GM12864 (cell line): Measurements from ENCODE around the gene RNPEP.
A peak's percentile ranks its signal among the peaks of the same experiment; 100 is the strongest.

Experiments
- DNase-seq: peaks from one replicate; pipeline ENCODE4 v3.0.0-alpha.2; 2011; ENCODE audit warnings: low read depth
- H3K4me3 ChIP-seq: 2 replicates; pipeline ENCODE4 v1.5.1; 2011; ENCODE audit warnings: mild to moderate bottlenecking, low read depth, low read length, control low read depth
- TF ChIP-seq, protein P1 (sequence below): IDR thresholded peaks from 2 replicates; pipeline ENCODE4 v1.5.1; 2011; ENCODE audit warnings: low read depth, mild to moderate bottlenecking, moderate library complexity, low read length, control low read depth, inconsistent platforms; ENCODE audit errors: missing control alignments

RNPEP gene

DNA sequence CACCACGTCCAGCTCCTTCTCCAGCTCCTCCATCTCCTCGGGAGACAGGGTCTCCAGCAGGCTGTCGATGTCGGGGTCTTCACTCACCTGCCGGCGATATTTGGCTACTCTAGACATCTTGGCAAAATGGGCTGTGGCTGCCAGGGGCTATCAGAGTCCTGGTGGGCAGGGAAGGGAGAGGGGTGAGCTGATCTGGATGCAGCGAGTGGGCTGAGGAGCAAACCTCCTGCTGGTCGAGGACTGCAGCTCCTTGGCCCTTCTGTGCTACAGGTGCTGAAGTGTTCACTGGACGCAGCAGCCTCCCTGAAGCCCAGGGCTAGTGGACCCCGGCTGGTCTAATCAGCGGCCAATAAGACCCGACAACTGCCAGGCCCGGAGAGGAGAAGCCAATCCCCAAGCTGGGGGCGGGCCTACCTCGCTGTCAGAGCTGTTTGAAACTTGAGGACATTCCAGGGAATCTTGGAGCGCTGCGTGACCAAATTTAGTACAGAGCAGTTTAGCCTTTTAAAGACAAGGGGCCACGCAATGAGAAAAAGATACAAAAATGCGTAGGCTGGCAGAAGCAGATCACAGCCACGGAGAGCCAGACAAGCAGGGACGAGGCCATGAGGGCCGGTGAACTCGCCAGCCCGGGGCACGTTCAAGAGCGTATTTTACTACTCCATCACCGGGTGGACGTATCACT lies 36.1 kb upstream of the RNPEP start, which contains the start of gene LMOD1:
TSS of gene LMOD1 (minus strand) at position 325 of the 685 bp plus-strand sequence. CDS start at position 117, 208 bp downstream.
- H3K4me3 ChIP-seq = no peak within 1 kb of the TSS
- TF ChIP-seq, protein P1, sequence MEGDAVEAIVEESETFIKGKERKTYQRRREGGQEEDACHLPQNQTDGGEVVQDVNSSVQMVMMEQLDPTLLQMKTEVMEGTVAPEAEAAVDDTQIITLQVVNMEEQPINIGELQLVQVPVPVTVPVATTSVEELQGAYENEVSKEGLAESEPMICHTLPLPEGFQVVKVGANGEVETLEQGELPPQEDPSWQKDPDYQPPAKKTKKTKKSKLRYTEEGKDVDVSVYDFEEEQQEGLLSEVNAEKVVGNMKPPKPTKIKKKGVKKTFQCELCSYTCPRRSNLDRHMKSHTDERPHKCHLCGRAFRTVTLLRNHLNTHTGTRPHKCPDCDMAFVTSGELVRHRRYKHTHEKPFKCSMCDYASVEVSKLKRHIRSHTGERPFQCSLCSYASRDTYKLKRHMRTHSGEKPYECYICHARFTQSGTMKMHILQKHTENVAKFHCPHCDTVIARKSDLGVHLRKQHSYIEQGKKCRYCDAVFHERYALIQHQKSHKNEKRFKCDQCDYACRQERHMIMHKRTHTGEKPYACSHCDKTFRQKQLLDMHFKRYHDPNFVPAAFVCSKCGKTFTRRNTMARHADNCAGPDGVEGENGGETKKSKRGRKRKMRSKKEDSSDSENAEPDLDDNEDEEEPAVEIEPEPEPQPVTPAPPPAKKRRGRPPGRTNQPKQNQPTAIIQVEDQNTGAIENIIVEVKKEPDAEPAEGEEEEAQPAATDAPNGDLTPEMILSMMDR = no peak
- no peak for DNase-seq

DNA sequence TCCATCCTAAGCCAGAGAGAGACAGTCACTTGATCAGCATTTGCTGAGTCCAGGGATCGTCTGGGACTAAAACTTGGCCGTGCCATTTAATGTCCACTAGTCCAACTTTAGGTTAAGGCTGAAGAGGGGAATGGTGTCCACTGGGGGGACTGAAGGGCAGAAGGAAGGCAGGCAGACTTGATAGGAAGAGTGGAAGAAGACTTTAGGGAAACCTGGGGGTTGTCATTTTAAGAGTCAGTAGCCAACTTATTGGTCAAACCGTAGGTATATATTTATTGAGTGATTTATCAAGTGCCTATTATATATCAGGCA lies 34.8 kb upstream of the RNPEP start:
- H3K4me3 ChIP-seq = no peak overlapping the region
- TF ChIP-seq, protein P1 = no peak
- DNase-seq = no peak

DNA sequence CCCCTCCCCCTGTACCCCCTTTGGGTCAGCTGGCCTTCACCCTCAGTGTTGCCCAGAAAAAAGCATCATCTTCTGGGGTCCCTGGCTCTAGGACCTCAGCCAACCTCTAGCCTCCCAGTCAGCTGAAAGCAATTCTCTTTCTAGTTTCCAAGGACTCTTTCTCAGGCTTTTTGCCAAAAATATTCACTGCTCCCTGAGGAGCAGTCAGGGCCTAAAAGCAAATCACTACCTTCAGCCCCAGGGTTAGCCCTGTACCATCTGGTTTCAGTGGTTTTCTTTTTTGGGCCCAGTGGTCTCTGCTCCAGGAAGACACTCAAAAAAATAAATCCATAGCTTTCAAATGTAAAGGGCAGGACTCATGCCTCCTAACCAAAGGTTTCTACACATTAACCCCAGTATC lies 33.0 kb upstream of the RNPEP start:
- TF ChIP-seq, protein P1 = no peak
- no peak overlapping the region for H3K4me3 ChIP-seq
- DNase-seq = no peak

DNA sequence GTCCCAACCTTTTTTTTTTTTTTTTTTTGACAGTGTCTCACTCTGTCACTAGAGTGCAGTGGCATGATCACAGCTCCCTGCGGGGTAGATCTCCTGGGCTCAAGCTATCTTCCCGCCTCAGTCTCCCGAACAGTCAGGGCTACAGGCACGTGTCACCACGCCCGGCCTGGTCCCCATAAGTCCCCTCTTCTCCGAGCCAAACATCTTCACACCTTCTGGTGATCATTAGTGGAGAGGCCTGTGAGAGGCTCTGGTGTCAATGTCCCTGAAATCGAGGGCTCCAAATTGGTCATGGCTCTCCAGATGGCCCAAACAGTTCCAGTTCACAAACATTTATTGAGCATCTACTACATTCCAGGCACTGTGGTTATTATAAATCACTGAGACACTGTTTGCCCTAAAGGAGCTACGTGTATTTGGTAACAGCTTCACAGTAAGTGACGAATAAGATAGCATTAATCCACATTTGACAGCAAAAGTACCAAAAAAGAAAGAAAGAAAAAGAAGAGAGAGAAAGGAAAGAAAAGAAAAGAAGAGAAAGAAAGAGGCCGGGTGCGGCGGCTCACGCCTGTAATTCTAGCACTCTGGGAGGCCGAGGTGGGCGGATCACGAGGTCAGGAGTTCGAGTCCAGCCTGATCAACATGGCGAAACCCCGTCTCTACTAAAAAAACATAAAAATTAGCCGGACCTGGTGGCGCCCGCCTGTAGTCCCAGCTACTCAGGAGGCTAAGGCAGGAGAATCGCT lies 28.0 kb upstream of the RNPEP start:
- no peak for DNase-seq

DNA sequence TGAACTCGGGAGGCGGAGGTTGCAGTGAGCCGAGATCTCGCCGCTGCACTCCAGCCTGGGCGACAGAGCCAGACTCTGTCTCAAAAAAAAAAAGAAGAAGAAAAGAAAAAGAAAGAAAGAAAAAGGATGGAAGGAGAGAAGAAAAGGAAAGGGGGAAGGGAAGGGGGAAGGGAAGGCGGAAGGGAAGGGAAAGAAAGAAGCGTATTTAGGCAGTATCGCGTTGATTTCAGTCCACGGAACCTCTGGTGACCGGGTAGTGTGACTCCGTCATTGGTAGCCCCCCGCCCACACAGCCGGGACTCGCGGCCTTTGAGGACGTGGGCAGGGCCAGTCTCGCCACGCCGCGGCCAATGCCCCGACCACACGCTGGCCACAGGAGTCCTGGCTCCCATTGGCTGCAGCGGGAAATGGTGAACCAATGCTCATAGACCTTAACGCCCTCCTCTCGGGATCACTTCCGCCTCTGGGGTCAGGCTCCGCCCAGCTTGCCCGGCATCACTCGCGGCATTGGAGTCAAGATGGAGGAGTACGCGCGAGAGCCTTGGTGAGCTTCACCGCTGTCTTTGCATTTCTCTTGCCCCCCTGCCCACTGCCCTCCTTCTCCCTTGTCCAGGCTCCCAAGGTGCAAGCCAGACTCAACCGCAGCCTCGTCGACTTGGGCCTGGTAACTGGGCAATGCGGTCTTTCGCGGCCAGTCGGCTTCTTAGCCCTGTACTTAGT lies 27.3 kb upstream of the RNPEP start, which contains the start of gene TIMM17A:
TSS of gene TIMM17A (plus strand) at position 495 of the 720 bp plus-strand sequence. CDS start at position 519, 24 bp downstream.
- TF ChIP-seq, protein P1 = no peak
- DNase-seq = peak; percentile 93
- H3K4me3 ChIP-seq = peak within 1 kb of the TSS; percentile 81

More for the DNA sequence above, 28.0 kb upstream of the RNPEP start:
- TF ChIP-seq, protein P1 = no peak
- peak overlapping the region; percentile 81 for H3K4me3 ChIP-seq

DNA sequence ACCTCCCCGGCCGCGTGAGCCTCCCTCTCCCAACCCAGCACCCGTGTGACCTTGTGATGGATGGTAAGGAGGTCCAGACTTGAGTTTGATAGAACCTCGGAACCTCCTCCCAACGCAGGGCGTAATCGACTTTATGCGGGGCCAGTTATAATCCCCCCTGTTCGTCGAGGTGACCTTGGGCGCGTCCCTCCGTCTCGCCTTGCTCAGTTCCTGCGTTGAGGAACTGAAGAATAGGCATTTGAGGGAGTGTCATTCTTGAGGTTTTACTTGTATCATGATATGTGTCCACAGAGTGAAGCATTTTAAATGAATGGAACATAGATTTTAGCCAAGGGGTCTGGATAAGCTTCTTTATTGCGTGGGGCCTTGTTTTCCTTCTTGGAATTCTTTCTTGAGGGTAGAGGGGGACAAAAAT lies 26.7 kb upstream of the RNPEP start:
- H3K4me3 ChIP-seq = peak overlapping the region; percentile 81
- TF ChIP-seq, protein P1 = no peak
- no peak for DNase-seq
